Gastrocnemius medialis (tissue), 4 donors: Measurements from ENCODE around the gene VRK3.

Source experiments
- POLR2A ChIP-seq, 2 donors: fragments of 450-650 bp; IDR thresholded peaks; one replicate each; pipeline ENCODE4 v1.6.1; 2017; ENCODE audit warnings: antibody characterized with exemption in 2 of 2, mild to moderate bottlenecking in 2 of 2, moderate library complexity in 2 of 2
- TF ChIP-seq, protein P1 (sequence below), 5 experiments: fragments of 450-650 bp in 3 of 5; fragments of 200-600 bp in 2 of 5; sonication (generic) in 2 of 5; IDR thresholded peaks in 4 of 5; conservative IDR thresholded peaks in 1 of 5; 1 replicate in 4 of 5; 2 replicates in 1 of 5; pipeline ENCODE4 v1.5.1; 2016 to 2019; ENCODE audit warnings: antibody characterized with exemption in 5 of 5, mild to moderate bottlenecking in 3 of 5, moderate library complexity in 3 of 5

DNA sequence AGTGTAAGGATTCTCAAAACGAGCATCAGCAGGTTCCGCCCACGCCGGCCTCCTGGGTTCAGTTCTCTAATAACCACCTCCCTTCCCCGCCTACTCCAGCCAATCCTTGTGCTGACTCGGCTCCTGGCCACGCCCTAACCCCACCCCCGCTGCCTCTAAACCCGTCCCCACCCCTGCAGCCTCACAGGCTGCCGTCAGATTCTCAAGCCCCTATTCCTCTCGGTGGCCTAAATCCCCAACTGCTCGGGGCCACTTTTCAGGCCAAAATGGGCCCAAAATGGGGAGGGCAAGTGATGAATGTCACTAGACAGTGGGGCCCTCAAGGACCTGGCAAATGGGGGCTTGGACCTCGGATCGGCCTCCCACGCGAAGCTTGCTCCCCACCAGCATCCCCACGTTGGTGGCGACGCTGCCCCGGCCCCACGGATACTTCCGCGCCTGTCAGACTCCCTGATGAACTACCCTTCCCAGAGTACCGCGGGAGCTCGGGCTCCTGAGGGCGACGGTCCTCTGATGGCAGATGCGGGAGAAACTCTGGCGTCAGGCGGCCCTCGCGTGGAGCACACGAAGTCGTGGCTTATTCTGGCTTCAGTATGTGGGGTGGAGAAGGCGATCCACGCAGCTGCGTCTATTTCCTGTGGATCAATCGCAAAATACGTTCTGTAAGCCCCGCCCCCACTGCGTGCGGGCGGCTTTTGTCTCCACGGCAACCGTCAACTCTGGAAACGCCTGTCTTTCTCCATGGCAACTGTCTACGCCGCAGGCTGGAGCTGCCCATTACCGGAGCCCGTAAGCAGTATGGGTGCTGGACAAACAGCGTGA is 25.4 kb upstream of the VRK3 start:
- TF ChIP-seq POLR2A (IDR thresholded peaks at IDR 0.05): no peak
- TF ChIP-seq, protein P1, sequence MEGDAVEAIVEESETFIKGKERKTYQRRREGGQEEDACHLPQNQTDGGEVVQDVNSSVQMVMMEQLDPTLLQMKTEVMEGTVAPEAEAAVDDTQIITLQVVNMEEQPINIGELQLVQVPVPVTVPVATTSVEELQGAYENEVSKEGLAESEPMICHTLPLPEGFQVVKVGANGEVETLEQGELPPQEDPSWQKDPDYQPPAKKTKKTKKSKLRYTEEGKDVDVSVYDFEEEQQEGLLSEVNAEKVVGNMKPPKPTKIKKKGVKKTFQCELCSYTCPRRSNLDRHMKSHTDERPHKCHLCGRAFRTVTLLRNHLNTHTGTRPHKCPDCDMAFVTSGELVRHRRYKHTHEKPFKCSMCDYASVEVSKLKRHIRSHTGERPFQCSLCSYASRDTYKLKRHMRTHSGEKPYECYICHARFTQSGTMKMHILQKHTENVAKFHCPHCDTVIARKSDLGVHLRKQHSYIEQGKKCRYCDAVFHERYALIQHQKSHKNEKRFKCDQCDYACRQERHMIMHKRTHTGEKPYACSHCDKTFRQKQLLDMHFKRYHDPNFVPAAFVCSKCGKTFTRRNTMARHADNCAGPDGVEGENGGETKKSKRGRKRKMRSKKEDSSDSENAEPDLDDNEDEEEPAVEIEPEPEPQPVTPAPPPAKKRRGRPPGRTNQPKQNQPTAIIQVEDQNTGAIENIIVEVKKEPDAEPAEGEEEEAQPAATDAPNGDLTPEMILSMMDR (IDR thresholded peaks at IDR 0.05 in 4 of 5, conservative IDR thresholded peaks at IDR 0.05 in 1 of 5): no peak
